NCI-H2081 (cell line): ENCODE measurements around the gene PBOV1.

Source experiments
- DNase-seq, 2 experiments: peaks; one replicate each; lab custom pipeline; 2025; lab: John Stamatoyannopoulos, UW

The PBOV1 gene

GRCh38 chr6:138204792-138205384, 13.4 kb downstream of the PBOV1 start:
- DNase-seq, result no peak

- DNase-seq, result no peak
Observed at GRCh38 chr6:138204303-138204702, 14.0 kb downstream of the PBOV1 start.

DNA sequence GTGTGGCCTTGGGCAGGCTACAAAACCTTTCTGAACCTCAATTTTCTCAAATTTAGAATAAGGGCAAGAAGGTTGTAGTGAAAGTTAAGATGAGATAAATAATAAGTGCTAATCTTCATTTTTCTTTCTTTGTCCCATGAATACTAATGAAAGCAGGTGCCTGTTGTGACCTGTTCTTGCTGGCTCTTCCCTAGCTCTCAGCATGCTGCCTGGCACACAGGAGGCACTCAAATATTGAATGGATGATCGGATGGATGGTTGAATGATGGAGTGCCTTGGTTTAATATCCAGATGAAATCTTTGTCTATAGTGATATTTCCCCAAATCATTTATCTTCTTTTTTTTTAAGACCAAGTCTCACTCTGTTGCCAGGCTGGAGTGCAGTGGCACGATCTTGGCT, 15.0 kb downstream of the PBOV1 start:
- no peak for DNase-seq

DNA sequence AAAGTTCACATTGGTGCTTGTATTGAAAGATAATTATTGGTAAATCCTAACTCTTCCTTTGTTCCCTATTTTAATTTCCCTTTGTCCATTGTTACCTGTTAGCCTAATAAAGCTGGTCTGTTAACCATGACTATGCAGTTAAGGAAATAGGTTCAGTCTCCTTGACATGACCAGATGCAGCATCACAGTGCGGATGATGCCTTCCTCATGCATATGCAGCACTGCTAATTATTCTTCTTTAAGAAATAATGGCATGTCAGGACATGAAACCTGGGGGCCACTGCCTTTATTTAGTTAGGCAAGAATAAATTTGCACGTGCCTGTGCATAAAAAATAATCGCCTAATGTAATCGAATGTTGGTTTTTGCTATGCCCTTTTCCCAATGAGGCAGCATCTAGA, 16.5 kb downstream of the PBOV1 start:
- DNase-seq, result no peak

DNA sequence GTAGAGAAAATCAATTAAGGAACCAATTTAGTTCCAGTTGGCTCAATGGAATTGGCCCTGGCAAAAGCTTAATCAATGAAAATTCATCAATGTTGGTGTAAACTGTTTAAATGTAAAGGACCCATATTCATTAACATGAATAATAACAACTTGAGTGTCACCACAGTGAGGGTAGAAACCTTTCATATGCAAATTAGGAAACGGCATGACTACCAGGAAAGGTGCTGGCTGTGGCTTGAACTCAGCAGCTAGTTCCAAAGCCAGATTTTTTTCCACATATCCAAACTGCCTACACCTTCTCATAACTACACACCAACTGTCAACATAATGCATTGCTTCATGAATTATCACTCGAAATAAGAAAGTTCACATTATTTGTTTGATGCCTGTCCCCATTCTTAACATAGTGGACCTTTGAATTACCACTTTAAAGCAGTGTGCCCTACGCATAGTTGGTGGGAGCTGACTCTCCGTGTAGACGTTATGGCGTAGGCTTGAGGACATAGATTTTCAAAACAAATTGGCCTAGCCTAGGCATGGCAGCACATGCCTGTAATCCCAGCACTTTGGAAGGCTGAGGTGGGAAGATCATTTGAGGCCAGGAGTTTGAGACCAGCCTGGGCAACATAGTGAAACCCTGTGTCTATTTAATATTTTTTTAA, 19.7 kb downstream of the PBOV1 start:
- DNase-seq, result no peak

- no peak for DNase-seq
Observed at GRCh38 chr6:138197570-138197969, 20.7 kb downstream of the PBOV1 start.

GRCh38 chr6:138196122-138196738, 22.1 kb downstream of the PBOV1 start:
- no peak for DNase-seq

GRCh38 chr6:138194287-138194686, 24.0 kb downstream of the PBOV1 start:
- DNase-seq, result no peak

DNA sequence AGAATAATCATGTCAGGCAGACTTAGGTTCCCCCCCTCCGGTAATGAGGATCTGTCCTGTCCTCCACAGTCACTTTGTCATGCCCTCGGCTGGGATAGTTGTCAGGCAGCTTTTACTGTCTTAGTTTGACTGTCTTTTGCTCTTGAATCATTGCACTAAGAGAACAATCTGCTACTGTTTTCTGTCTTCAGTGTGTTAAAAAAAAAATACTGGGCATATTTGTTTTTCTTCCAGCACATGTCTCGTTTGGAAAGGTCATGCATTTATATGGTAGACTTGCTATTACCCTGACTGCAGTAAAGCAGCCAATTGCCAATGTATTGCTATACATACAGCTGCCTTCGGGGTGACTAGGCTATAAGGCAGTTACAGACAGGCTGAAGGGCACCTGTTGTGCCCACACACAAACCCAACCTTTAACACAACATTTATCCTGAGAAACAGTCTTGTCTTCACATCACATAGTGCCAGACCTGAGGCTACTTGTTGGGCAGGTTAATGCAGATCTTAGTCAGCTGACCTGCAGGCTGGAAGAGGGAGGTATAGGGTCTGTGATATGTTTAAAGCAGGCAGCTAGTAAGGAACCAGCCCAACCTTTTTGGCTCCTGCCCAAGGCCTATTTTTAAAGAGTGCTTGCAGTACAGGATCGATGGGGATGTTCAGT, 29.9 kb downstream of the PBOV1 start:
- peak in 1 of 2 experiments; percentile 60 for DNase-seq

- DNase-seq, result no peak
Observed at GRCh38 chr6:138187156-138187555, 31.1 kb downstream of the PBOV1 start.

GRCh38 chr6:138184230-138184629, 34.1 kb downstream of the PBOV1 start:
- DNase-seq, result no peak

GRCh38 chr6:138183790-138184134, 34.5 kb downstream of the PBOV1 start:
- DNase-seq, result no peak

- peak; percentile 78 to 89 for DNase-seq
Observed at GRCh38 chr6:138182939-138183789, 35.1 kb downstream of the PBOV1 start.

GRCh38 chr6:138176652-138177232, 41.5 kb downstream of the PBOV1 start:
- no peak for DNase-seq

DNA sequence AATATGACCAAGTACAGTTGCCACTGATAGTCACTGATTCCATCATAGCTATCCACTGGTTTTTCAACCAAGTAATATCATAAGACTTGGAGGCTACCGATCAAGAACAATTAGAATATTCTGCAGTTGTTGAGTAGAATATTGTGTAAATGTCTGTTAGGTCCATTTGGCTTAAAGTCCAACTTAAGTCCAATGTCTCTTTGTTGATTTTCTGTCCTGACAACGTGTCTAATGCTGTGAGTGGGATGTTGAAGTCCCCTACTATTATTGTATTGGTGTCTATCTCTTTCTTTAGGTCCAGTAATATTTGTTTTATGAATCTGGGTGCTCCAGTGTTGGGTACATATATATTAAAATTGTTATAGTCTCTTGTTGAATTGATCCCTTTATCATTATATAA, 42.7 kb downstream of the PBOV1 start:
- DNase-seq, result no peak
